Upper lobe of left lung (tissue), 4 donors: ENCODE measurements around the gene SST.

Experiments
- EP300 ChIP-seq, 4 donors: sonication (generic); formaldehyde crosslinking; IDR thresholded peaks; one replicate each; pipeline ENCODE4 v1.5.1; 2017; ENCODE audit warnings: antibody characterized with exemption in 4 of 4, control low read depth in 2 of 4
- POLR2A ChIP-seq, 4 donors: fragments of 450-650 bp; IDR thresholded peaks; one replicate each; pipeline ENCODE4 v1.5.1; 2016 to 2017; ENCODE audit warnings: antibody characterized with exemption in 4 of 4, mild to moderate bottlenecking in 2 of 4
- POLR2AphosphoS5 ChIP-seq, 2 donors: sonication (generic); formaldehyde crosslinking; IDR thresholded peaks; one replicate each; pipeline ENCODE4 v1.5.1; 2017; ENCODE audit warnings: antibody characterized with exemption in 2 of 2
- TF ChIP-seq, protein P1 (sequence below), 6 experiments: fragments of 450-650 bp in 4 of 6; fragments of 200-600 bp in 2 of 6; sonication (generic) in 2 of 6; IDR thresholded peaks; one replicate each; pipeline ENCODE4 v1.5.1; 2016 to 2019; ENCODE audit warnings: antibody characterized with exemption in 6 of 6

- TF ChIP-seq, protein P1, sequence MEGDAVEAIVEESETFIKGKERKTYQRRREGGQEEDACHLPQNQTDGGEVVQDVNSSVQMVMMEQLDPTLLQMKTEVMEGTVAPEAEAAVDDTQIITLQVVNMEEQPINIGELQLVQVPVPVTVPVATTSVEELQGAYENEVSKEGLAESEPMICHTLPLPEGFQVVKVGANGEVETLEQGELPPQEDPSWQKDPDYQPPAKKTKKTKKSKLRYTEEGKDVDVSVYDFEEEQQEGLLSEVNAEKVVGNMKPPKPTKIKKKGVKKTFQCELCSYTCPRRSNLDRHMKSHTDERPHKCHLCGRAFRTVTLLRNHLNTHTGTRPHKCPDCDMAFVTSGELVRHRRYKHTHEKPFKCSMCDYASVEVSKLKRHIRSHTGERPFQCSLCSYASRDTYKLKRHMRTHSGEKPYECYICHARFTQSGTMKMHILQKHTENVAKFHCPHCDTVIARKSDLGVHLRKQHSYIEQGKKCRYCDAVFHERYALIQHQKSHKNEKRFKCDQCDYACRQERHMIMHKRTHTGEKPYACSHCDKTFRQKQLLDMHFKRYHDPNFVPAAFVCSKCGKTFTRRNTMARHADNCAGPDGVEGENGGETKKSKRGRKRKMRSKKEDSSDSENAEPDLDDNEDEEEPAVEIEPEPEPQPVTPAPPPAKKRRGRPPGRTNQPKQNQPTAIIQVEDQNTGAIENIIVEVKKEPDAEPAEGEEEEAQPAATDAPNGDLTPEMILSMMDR (IDR thresholded peaks at IDR 0.05) = no peak
- TF ChIP-seq POLR2AphosphoS5 (IDR thresholded peaks at IDR 0.05) = no peak
- no peak for TF ChIP-seq POLR2A (IDR thresholded peaks at IDR 0.05)
- no peak for TF ChIP-seq EP300 (IDR thresholded peaks at IDR 0.05)
Measured at GRCh38 chr3:187648177-187648576, 22.0 kb downstream of the SST start.
